ENCODE data around the gene VTI1B. TPM values are rescaled to one million over a fixed set of nuclear protein-coding genes. Genes with fewer than 3 reads are reported as not detected.
"Not testable (repeated sequence)": the region's sequence is repeated elsewhere in the genome, so short reads cannot be mapped to it uniquely, and the experiment has no call there.

VTI1B gene
- total RNA-seq, 4 donors from 2014 or later = 82.0 to 178 (median 99.8) TPM

GRCh38 chr14:67718265-67718664, 43.8 kb upstream of the VTI1B start:
- Histone ChIP-seq H3K27me3 (no peaks in the 10 kb centered on the region), H3K4me1 (peaks cover 0 to 9% of the 10 kb centered on the region in 2 donors), H3K36me3 (no peaks in the 10 kb centered on the region), H3K9me3 (no peaks in the 10 kb centered on the region), H3K27ac (no peak overlapping the region), H3K4me3 (replicated peaks in 1 of 3) (no peak overlapping the region)
- no peak for DNase-seq
- intact Hi-C loops (cut with DNase I) = no loop called here
- WGBS, 2 donors = 74 to 75% methylated on average over 2 of the region's 2 CpGs
- no peak for TF ChIP-seq POLR2A (IDR thresholded peaks at IDR 0.05)
- TF ChIP-seq CTCF (IDR thresholded peaks at IDR 0.05) = no peak

DNA sequence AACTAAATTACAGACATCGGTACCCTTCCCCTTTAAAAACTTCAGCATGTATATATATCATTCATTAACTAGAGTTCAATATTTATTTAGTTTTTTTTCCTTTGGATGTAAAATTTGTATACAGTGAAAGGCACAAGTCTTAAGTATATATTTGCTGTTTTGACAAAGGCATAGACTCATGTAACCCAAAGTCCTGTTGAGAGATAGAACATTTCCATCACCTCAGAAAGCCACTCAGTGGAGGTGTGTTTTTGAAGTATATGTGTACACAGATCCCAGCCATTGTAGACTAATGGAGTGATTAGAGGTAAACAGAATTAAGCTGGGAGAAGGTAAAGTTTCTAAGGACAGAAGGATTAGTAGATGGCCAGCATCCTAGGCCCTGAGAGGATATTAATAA, 42.6 kb upstream of the VTI1B start:
- H3K4me1 ChIP-seq = peaks cover 0 to 3% of the 10 kb centered on the region in 2 donors
- no peaks in the 10 kb centered on the region for H3K36me3 ChIP-seq
- no peak for DNase-seq
- 95 to 97% methylated on average over 1 of the region's 1 CpG for WGBS, 2 donors
- no peaks in the 10 kb centered on the region for H3K9me3 ChIP-seq
- no peak overlapping the region for H3K27ac ChIP-seq
- H3K4me3 ChIP-seq (replicated peaks in 1 of 3) = no peak overlapping the region
- intact Hi-C loops (cut with DNase I) = no loop called here
- H3K27me3 ChIP-seq = no peaks in the 10 kb centered on the region
- TF ChIP-seq POLR2A (IDR thresholded peaks at IDR 0.05) (no peak), CTCF (IDR thresholded peaks at IDR 0.05) (no peak)

DNA sequence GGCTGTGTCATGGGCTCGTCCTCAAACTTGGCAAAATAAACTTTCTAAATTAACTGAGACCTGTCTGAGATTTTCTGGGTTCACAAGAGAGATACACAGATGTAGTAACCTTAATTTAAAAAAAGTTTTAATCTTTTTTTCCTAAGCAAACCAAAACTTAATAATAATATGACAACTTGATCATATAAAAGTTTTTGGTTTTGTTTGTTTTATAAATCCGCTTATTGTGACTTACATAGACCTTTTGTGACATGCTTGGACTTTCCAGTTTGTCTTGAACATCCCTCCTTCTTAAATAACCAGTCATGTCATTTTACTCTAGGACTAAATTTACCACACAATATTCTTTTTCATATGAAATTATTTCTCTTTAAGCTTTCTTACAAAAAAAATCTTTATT, 35.8 kb upstream of the VTI1B start:
- Histone ChIP-seq H3K9me3 (no peaks in the 10 kb centered on the region), H3K36me3 (no peaks in the 10 kb centered on the region), H3K27ac (no peak overlapping the region), H3K4me1 (no peaks in the 10 kb centered on the region), H3K27me3 (no peaks in the 10 kb centered on the region), H3K4me3 (replicated peaks in 1 of 3) (no peak overlapping the region)
- intact Hi-C loops (cut with DNase I) = no loop called here
- TF ChIP-seq POLR2A (IDR thresholded peaks at IDR 0.05) (no peak), CTCF (IDR thresholded peaks at IDR 0.05) (no peak)
- WGBS, 2 donors = 90 to 94% methylated on average over 2 of the region's 2 CpGs
- DNase-seq = no peak

DNA sequence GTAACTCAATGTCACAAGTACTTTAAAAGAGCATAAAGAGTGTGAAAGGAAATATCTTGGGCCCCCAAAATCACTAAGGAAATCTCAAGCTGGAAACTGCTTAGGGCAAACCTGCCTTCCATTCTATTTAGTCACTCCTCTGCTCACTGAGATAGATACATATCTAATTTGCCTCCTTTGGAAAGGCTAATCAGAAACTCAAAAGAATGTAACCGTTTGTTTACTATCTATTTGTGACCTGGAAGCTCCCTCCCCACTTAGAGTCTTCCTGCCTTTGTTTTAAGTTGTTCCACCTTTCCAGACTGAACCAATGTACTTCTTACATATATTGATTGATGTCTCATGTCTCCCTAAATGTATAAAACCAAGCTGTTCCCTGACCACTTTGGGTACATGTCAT, 35.4 kb upstream of the VTI1B start:
- DNase-seq; H3K9me3 ChIP-seq; H3K27ac ChIP-seq; H3K36me3 ChIP-seq; H3K4me1 ChIP-seq; H3K27me3 ChIP-seq; H3K4me3 ChIP-seq (replicated peaks in 1 of 3): not testable (repeated sequence)
- intact Hi-C loops (cut with DNase I) = loop anchor here (10.0 kb wide), 1 partner anchor 285 kb away; no protein-coding TSS in a partner anchor
- WGBS, 2 donors = 78 to 88% methylated on average over 1 of the region's 1 CpG

- intact Hi-C loops (cut with DNase I) = loop anchor here (10.0 kb wide), 1 partner anchor 285 kb away; no protein-coding TSS in a partner anchor
- DNase-seq; H3K27me3 ChIP-seq; H3K27ac ChIP-seq; H3K9me3 ChIP-seq; H3K36me3 ChIP-seq; H3K4me3 ChIP-seq (replicated peaks in 1 of 3); H3K4me1 ChIP-seq: not testable (repeated sequence)
These were observed 34.9 kb upstream of the VTI1B start for GRCh38 chr14:67709346-67709745.

- TF ChIP-seq CTCF (IDR thresholded peaks at IDR 0.05) (no peak), POLR2A (IDR thresholded peaks at IDR 0.05) (no peak)
- no peaks in the 10 kb centered on the region for H3K36me3 ChIP-seq
- WGBS, 2 donors = 66 to 68% methylated on average over 3 of the region's 3 CpGs
- H3K4me1 ChIP-seq = no peaks in the 10 kb centered on the region
- intact Hi-C loops (cut with DNase I) = loop anchor here (10.0 kb wide), 1 partner anchor 280 kb away; no protein-coding TSS in a partner anchor
- no peaks in the 10 kb centered on the region for H3K9me3 ChIP-seq
- H3K27ac ChIP-seq = no peak overlapping the region
- H3K27me3 ChIP-seq = no peaks in the 10 kb centered on the region
- DNase-seq = no peak
- no peak overlapping the region for H3K4me3 ChIP-seq (replicated peaks in 1 of 3)
These were observed 30.8 kb upstream of the VTI1B start for GRCh38 chr14:67705211-67705610.
